GM13976 (cell line): ENCODE measurements around the gene ADGRD1.

Source experiments
- DNase-seq: peaks from one replicate; pipeline ENCODE4 v3.0.0; 2012; ENCODE audit warnings: low spot score
- CTCF ChIP-seq: IDR thresholded peaks from 2 replicates; pipeline ENCODE4 v1.5.1; 2012; ENCODE audit warnings: borderline replicate concordance, mild to moderate bottlenecking; ENCODE audit not compliant: insufficient read depth; ENCODE audit errors: extremely low read depth, missing control alignments, control extremely low read depth
- in situ Hi-C: fragments of 300-500 bp; cut with MboI; formaldehyde crosslinking; loops from one replicate; pipeline ENCODE4 v1.12.0; 2022; ENCODE audit warnings: low sequenced_read_pairs, mixed read lengths, inconsistent platforms; ENCODE audit not compliant: unreplicated experiment

The ADGRD1 gene

GRCh38 chr12:131018019-131018620, 64.4 kb downstream of the ADGRD1 start:
- in situ Hi-C loops, result no loop called here
- TF ChIP-seq CTCF, result no peak
- DNase-seq, result no peak

GRCh38 chr12:131018808-131019397, 65.2 kb downstream of the ADGRD1 start:
- in situ Hi-C loops, result no loop called here
- DNase-seq, result no peak
- no peak for TF ChIP-seq CTCF

- DNase-seq, result no peak
- in situ Hi-C loops, result no loop called here
Measured at GRCh38 chr12:131020326-131021153, 66.8 kb downstream of the ADGRD1 start.

GRCh38 chr12:131021154-131021541, 67.4 kb downstream of the ADGRD1 start:
- in situ Hi-C loops, result no loop called here
- TF ChIP-seq CTCF, result no peak
- no peak for DNase-seq

More at GRCh38 chr12:131020326-131021153, 66.8 kb downstream of the ADGRD1 start:
- no peak for TF ChIP-seq CTCF

GRCh38 chr12:131024026-131024425, 70.3 kb downstream of the ADGRD1 start:
- TF ChIP-seq CTCF, result no peak
- in situ Hi-C loops, result no loop called here
- no peak for DNase-seq

- TF ChIP-seq CTCF, result no peak
- in situ Hi-C loops, result no loop called here
- no peak for DNase-seq
Measured at GRCh38 chr12:131024721-131025120, 71.0 kb downstream of the ADGRD1 start.
